GM21360 (cell line): ENCODE measurements around the gene PDCD6IP.
"Not testable (repeated sequence)": the region's sequence is repeated elsewhere in the genome, so short reads cannot be mapped to it uniquely, and the experiment has no call there.

Experiments used
- ATAC-seq: cut with Tn5 transposase; IDR thresholded peaks from one replicate; pipeline ENCODE4 v1.9.1; 2021; ENCODE audit warnings: mild to moderate bottlenecking, moderate library complexity; ENCODE audit not compliant: unreplicated experiment

PDCD6IP gene

DNA sequence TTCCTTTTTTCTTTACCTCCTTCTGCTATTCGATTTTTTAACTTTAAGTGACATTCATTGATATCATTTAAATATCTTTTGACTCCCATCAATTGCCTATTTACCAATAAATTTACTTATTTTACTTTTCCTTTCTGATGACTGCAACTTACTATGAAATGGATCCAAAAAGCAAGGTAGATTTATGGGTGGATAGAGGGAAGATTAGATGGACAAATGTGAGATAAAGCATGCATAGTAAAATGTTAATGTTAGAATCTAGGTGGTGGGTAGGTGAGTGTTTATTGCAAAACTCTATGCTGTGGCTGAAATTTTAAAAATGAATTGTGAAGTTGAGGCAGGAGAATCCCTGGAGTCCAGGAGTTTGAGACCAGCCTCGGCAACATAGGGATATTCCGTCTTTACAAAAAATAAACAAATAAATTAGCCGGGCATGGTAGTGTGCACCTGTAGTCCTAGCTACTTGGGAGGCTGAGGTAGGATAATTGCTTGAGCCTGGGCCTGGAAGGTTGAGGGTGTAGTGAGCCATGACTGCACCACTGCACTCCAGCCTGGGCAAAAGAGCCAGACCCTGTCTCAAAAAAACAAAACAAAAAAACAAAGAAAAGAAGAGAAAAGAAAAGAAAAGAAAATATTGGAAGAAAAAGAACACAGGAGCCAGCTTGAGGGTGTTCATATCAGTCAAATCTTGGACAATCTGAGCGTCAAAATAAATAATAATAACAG is 6.1 kb upstream of the PDCD6IP start:
- no peak for ATAC-seq

DNA sequence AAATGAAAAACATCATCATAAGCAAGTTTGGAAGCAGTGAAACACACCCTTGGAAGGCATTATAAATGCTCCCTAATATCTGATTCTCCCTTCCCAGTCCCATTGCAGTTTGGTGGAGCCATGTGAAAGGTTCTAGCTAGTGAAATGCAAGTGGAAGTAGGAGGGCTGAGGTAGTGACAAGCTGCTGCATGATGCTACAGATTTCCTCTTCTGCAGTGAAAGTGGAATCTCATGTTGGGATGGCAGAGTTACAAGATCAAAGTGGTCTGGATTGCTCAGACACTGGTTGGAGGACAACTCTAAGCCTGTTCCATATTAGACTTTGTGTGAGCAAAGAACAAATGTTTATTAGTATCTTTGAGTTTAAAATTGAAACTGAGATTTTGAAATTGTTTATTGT is 3.3 kb upstream of the PDCD6IP start:
- no peak for ATAC-seq

DNA sequence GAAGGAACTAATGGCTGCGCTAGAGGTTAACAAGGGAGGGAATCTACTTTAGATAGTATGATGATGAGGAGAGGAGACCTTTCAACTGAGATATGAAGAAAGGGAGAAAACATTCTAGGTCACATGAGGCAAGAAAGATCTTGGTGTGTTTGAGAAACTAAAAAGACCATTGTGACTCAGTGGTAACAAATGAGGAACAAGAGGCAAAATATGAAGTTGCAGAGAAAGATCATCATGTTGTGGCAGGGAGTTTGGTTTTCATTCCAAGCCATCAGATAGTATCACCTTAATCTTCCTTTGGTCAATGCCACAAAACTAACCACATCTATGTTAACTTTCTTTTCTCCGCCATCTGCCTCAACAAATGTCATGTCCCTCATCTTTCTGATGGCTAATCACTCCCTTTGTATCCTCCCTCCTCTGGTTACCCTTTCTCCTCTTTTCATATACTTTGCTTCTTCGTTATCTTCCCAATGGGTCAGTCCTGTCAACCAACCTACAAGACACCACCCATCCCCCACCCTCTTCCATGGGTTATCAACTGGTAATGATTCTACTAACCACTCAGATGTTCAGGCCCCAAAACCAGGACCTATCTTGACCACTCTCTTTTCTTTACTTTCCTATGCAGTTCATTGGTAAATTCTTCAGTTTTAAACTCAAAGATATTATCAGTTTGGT is 2.4 kb upstream of the PDCD6IP start:
- ATAC-seq, result no peak

DNA sequence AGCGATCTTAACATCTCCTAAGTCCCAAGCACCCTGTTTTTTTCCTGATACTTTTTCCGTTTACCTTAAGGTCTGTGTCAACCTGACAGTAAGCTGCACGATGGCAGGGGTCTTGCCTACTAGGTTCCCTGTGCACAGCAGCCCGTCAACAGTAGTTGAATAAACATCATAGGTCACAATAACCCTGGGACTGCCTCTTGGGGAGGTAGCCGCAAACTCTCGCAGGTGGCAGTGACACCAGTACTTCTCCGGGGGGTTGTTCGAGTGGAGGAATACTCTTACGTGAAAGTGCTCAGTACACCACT is 365 bp upstream of the PDCD6IP start:
- peak; percentile 43 for ATAC-seq

DNA sequence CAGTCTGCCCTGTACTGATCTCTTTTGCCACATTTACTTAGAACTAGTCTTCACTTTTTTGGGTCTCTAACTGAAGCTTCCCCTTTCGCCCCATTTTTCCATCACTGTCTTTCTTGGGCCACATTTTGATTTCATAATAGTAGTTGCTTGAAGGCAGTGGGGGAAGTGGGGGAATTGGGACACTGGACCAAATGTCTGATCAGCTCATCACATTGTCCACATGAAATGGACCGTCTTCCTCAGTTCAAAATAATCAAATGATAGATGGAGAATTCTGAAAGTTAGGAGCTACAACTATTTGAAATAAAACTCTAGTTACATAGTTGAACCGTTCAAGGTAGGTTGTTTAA is 747 bp downstream of the PDCD6IP start:
- no peak for ATAC-seq

DNA sequence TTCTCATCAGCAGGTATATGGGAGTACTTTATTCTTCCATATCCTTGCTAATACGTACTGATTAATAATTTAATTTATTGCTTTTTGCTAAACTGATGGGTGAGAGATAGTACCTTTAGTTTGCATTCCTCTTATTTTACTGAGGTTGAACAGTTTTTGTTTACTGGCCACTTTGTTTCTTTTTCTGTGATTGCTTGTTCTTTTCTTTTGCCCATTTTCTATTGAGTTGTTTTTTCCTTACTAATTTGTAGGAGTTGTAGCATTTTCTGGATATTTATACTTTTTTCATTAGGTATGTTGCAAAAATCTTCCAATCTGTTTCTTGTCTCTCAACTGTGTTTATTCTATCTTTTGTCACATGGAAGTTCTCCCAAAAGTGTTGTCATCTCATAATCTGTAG is 4.8 kb downstream of the PDCD6IP start:
- no peak for ATAC-seq

DNA sequence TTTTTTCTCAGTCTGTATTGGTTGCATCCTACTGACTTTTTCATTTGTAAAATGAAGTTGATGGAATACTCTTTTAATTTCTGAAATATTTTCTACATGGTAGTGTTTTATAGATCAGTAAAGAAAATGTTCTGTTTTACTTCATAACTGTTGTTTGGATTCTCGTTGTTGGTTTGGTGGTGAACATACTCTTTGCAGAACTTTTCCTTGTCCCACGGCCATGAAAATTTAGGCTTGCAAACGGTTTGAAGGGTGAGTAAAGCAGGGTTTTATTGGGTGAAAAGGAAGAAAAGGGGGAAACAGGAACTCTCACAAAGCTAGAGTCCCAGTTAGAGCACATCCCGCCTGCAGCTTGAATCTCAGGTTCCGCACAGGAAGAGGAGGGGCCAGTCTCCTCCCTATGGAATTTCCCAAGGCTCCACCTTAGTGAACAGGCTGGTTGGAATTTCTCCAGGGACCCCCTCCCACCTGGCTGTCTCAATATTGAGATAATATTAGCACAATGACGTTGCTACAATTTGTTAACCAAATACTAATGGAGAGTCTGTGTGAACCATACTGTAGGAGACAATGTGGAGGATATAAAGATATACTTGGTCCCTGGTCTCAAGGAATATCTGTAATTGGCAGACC is 5.6 kb downstream of the PDCD6IP start:
- no peak for ATAC-seq

DNA sequence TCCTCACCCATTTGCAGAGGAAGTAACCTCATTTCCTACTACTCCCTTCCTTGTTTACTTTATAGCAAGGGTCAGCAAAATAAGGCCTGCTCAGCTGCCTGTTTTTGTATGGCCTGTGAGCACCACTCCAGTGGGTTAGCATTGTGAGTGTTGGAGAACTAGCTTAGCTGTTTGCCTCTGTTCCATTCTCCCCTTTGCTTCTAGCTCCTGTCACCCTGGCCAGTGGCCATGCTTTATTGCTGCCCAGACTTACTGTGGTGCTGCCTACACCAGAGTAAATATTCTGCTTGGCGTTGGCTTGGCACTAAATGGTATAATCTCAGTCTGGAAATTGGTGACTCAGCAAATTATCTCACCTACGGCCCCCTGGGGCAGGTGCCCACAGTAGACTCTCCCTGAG is 8.8 kb downstream of the PDCD6IP start:
- ATAC-seq, result no peak

DNA sequence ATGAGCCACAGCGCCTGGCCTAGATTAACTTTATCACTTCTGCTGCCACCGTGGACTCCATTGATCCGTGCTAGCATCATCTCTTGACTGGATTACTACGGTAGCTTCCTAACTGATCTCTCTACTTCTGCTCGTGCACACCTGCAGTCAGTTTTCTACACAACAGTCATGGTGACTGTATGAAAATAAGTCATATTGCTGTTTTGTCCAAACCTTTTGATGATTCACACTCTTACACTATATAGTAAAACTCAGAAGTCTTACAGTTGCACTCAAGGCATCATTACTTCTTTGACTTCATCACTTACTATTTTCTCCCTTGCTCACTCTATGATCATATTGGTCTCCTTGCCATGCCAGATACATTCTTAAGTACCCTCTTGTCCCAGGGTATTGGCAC is 10.1 kb downstream of the PDCD6IP start:
- no peak for ATAC-seq

DNA sequence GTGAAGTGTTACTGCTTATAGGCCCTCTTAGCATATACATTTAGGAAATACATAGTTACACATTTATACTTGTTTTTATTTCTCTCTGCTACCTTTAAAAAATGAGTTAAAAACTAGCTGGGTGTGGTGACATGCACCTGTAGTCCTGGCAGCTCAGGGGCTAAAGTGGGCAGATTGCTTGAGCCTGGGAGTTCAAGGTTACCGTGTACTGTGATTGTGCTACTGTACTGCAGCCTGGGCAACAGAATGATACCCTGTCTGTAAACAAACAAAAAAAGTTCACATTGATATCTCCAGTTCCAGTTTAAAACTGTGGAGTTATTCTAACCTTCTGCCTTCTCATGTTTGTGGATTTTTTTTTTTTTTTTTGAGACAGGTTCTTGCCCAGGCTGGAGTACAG is 12.1 kb downstream of the PDCD6IP start:
- no peak for ATAC-seq

DNA sequence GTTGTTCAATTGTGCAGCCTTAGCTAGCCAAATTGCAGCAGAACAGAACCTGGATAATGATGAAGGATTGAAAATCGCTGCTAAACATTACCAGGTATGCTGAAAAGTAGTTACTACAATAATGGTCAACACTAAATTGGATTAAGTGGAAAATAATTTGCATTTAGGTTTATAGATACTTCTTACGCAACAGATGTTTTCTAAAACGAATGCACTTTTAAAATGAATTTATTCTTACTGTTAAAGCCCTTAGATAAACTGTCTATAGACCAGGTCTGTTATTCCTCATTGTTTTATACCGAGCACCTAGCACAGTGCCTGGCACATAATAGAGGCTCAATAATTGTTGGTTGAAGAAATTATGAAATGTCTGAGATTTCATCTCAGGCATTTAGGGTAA is 23.6 kb downstream of the PDCD6IP start:
- no peak for ATAC-seq

DNA sequence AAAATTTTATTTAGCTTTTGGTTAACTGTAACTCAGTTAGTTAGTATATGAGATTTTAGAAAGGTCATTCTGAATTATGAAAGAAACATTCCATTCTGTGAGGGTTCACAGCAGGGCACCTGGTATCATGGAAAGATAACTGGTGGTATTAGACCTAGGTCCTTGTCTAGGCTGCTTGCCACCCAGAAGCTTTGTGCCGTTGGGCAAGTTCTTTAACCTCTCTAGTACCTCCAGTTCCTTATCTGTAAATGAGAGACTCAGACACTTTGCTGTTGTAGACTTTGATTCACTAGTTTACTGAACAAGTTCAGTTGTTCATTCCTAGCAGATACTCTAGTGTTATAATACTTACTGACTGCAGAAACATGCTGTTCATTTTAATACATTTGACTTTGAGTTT is 25.4 kb downstream of the PDCD6IP start:
- no peak for ATAC-seq

DNA sequence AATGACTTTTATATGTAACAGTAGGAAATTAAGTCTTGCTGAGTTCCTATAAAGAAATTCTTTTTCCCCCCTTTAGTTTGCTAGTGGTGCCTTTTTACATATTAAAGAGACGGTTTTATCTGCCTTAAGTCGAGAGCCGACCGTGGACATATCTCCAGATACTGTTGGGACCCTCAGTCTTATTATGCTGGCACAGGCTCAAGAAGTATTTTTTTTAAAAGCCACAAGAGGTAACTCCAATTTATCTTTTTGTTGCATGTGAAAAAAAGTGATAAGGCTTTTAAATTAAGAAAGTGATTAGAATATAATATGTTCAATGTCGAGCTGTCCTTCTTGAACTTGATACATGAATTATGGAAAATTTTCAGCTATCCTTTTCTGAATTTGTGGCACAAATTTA is 26.7 kb downstream of the PDCD6IP start:
- no peak for ATAC-seq

DNA sequence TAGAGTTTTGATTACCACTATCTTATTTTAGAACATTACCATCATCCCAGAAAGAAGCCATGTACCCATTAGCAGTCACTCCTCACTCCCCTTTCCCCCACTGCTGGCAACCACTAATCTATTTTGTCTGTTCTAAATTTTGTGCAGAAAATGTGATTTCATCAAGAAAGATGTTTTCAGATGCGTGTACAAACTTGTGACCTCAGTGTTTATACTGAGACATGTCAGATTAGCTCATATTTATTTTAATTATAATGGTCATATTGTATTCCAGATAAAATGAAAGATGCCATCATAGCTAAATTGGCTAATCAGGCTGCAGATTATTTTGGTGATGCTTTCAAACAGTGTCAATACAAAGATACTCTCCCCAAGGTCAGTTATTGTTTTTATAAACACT is 27.8 kb downstream of the PDCD6IP start:
- ATAC-seq, result no peak

DNA sequence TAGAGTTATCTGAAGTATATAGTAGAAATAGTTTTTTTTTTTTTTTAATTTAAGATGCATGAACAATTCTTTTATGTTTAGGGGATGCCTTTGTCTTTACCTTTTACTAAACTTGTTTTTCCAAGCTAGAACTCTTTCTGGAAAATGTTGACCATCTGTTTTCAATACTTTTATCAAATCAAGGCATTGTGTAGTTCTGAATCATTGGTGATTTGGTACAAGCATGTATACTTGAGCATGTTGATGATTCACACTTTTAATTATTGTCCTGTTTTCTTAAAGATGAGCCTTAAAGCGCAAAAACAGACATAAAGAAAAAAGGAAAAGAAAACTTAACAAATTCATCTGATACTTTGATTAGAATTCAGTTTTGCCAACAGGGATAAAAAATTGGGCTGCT is 28.3 kb downstream of the PDCD6IP start:
- no peak for ATAC-seq

DNA sequence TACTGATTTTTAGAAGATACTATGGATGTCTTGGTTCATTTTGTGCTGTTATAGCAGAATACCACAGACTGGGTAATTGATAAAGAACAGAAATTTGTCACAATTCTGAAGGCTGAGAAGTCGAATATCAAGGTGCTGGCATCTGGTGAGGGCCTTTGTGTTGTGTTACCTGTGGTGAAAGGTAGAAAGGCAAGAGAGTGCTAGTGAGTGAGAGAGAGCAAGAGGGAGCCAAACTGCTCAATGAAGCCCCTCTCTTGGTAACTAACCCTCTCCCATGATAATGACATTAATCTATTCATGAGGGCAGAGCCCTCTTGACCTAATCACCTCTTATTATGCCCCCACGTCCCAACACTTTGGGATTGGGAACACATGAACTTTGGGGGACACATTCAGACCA is 31.3 kb downstream of the PDCD6IP start:
- ATAC-seq, result no peak

DNA sequence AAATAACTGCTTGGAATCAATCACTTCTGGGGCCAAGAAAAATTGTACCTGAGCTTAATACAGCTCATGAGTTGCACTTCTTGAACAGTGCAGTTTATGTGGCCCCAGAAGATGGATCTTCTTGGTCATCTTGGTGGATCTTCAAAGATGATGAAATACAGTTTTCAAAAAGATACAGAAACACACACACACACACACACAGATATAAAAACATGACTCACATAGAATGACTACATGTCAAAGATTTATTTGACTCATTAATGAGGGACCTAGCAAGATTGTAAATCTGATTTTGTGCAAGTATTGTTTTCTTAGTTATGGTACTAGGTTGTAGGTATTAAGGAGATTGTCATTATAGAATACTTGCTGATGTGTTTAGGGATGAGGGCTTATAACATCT is 32.6 kb downstream of the PDCD6IP start:
- ATAC-seq, result no peak

DNA sequence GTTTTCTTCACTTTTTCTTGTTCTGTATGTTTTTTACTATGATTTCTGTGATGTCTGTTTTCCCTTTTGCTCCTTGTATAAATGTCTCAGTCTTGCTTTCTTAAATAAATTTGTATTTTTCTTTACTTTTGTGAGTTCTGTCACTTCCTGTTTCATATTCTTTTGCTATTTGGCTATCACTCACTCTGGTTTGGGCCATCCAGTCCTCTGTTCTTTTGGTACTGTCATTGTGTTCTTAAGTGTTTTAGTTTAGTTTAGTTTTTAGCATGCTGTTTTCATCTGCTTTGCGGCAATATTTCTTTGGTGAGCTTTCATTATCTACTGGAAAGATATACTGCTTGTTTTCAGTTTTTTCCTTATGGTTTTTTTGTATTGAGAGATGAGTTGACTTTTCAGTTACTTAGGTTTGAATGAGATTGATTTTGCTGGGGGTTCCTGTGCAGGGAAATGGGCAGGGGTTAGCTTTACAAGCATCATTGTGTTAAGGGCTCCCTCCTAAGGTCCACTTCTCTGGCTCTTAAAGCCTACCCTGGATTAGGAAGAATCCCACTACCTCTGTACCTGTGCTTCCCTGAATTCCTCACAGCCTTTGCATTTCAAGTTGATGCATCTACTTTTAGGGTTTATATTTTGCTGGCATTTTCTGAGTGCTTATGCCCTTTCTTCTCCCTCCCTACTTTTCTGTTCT is 35.1 kb downstream of the PDCD6IP start:
- ATAC-seq, result no peak

DNA sequence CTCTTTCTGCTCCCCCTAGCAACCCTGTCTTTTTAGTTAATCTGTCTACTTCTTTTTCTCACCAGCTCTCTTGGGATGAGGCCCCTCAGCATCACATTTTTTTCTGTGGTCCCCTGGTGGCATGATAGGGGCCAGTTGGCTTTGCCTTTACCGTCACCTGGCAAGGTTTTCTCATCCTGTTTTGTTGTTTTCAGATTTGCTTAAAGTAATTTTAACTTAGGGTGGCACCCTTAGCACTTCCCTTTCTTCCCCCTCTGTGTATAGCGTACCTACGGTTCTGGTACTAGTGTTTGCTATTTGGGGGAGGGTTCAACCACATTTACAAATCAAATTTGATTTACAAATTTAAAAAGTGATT is 35.6 kb downstream of the PDCD6IP start:
- no peak for ATAC-seq

DNA sequence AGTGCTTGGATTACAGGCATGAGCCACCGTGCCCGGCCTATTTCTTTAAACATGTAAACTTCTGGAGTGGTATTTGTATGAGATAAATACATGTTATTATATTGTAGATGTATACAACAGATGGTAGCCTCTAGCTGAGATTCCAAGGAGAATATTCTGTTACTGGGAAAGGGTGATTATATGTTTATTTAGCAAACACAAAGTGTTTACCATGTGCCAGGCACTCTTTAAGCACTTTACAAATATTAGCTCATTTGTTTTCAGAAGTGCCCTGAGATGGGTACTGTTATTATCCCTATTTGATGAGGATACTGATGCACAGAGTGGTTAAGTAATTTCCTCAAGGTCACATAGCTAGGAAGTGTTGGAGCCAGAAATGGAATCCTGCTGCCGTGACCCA is 38.8 kb downstream of the PDCD6IP start:
- not testable (repeated sequence) for ATAC-seq

DNA sequence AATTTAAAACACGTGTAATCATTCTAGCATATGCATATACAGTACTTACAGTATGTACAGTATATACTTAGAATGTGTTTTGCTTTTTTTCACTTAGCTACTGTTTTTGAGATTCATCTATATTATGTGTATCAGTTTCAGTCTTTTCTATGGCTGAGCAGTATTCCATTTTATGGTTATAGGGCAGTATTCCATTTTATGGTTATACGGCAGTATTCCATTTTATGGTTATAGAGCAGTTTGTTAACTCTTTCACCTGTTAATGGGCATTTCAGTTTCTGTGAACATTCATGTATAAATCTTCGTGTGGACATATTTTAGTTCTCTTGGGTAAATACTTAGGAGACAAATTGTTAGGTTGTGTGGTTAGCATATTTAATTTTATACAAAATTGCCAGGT is 40.9 kb downstream of the PDCD6IP start:
- ATAC-seq, result no peak

DNA sequence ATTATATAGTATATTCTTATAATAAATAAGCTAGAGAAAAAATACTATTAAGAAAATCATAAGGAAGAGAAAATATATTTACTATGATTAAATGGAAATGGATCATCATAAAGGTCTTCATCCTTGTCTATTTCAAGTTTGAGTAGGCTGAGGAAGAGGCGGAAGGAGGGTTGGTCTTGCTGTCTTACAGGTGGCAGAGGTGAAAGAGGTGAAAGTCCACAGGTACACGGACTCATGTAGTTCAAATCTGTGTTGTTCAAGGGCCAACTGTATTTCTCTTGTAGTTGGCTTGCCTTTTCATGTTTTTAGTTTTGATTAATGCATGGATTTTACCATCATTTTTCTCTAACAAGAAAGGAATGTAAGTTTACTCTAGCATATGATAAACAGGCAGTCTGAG is 41.7 kb downstream of the PDCD6IP start:
- ATAC-seq, result no peak
